HG03442 (cell line): ENCODE measurements around the gene LRR1.
"Not testable (repeated sequence)": the region's sequence is repeated elsewhere in the genome, so short reads cannot be mapped to it uniquely, and the experiment has no call there.

Experiments
- ATAC-seq: cut with Tn5 transposase; IDR thresholded peaks from one replicate; pipeline ENCODE4 v1.9.1; 2021; ENCODE audit warnings: mild to moderate bottlenecking, moderate library complexity; ENCODE audit not compliant: unreplicated experiment

LRR1 gene

DNA sequence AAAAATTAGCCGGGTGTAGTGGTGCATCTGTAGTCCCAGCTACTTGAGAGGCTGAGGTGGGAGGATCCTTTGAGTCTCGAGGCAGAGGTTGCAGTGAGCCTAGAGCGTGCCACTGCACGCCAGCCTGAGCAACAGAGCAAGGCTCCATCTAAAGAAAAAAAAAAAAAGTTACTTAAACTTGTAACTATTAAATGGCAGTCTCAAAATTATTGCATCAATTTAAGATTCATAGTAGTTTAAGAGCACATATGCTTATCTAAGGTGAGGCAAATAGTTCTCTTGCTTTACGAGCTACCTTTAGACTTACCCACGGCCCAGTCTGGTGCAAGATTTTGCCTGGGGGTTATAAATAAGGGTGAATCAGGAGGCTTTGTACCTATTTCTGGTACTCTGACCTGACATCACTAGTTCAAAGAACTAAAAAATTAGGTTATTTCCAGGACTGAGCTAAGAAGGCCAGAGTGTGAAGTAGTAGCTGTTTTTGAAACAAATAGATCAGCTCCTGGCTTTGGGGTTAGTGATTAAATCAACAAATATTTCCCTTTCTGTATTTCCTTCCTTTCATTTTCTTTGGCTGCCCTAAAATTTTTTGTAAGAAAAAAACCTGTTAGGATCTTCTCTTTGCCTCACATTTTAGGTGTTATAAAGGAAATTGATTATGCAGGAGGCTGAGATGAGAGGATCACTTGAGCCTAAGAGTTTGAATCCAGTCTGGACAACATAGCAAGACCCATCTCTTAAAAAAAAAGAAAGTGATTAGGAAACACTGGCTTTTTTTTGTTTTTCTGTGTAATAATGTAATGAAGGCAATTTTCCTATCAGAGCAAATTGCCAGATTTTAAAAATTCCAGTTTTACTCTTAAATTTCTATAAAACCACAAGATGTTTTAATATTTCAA lies 25.4 kb downstream of the LRR1 start:
- ATAC-seq = no peak

GRCh38 chr14:49633640-49634546 lies 35.2 kb downstream of the LRR1 start:
- peak; percentile 75 for ATAC-seq

DNA sequence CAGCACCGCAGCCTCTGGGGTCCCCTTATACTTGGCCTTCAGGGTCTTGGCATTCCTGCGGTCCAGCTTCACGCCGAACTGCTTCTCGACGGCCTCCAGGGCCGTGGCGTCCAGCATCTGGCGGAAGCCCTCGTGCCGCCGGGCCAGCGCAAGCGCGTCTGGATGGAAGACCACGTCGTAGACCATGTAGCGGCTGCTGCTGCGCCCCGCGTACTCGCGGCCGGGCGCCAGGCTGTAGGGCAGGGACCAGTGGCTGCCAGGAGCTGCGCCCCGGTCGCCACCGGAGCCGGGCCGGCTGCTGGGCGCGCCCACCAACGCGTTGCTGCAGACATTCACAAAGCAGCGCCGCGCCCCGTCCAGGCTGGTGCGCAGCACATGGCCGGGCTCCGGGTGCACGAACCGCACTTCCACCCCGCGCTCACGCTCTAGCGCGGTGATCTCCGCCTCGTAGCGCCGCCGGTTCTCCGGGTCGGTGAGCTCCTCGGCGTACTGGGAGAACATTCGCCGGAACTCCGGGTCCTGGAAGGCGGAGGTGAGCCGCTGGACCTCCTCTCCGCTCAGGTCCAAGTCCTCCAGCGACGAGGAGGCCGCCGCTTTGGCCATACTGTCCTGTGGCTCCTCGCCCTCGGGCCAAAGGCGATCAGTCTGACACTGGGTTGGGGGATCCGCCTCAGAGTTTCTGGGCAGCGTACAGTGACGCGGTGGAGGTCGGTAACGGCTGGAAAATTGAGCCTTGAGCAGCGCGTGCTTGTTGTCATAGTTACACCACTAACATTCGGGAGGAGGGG lies 36.0 kb downstream of the LRR1 start, which contains the start of gene DNAAF2:
Gene DNAAF2, minus strand, starts transcription at position 698 of the 788 bp plus-strand sequence. Its CDS starts 95 bp downstream, at position 603.
- ATAC-seq = peak; percentile 23

GRCh38 chr14:49636866-49637265 lies 38.1 kb downstream of the LRR1 start:
- ATAC-seq = no peak

DNA sequence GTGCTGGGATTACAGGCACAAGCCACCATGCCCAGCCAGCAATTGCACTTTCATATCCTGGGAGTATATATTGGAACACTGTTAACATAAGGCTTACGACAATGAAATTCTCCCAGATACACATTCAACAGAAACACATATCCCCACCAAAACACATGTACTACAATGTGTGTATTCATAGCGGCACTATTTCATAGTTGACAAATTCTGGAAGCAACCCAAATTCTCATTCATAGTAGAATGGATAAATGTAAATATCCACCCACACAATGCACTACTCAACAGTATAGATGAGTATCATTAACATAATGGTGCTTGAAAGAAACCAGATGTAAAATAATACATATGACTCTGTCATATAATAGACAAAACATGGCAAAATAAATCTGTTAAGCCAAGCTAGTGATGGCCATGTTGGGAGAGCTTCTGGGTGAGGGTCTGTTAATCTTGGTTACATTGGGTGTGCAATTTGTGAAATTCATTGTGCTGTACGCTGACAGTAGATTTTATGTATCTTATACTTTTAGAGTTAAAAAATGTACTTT lies 38.9 kb downstream of the LRR1 start:
- no peak for ATAC-seq

- no peak for ATAC-seq
Observed at GRCh38 chr14:49640540-49641417, 42.0 kb downstream of the LRR1 start.

GRCh38 chr14:49641697-49642129 lies 43.0 kb downstream of the LRR1 start:
- ATAC-seq = no peak

DNA sequence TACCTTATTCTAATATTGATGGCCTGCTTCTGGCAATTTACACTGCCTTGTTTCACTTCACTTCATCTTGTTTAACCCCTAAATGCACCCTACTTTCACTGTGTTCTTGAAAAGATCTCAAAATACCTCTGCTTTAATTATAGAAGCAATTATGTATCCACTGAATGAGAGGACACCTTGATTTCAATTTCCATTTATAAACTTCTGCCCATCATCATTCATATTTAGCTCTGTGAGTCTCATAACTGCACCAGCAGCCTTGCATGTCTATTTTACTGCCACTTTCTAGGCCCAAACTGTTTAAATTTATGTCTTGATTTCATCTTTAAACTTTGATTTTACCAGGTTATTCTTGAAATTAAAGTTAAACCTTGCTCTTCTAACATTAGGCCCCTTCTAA lies 43.4 kb downstream of the LRR1 start:
- no peak for ATAC-seq

DNA sequence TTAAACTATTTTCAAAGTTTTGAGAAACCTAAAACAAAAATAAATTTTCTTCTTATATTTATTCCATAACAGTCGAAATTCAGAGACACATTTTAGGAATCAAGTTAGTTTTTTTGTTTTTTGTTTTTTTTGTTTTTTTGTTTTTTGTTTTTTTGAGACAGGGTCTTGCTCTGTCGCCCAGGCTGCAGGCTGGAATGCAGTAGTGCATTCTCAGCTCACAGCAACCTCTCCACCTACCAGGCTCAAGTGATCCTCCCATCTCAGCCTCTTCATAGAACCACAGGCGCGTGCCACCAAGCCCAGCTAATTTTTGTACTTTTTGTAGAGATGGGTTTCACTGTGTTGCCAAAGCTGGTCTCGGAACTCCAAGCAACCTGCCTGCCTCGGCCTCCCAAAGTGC lies 54.8 kb downstream of the LRR1 start:
- ATAC-seq = no peak

- no peak for ATAC-seq
Observed at GRCh38 chr14:49654511-49654910, 55.8 kb downstream of the LRR1 start.

GRCh38 chr14:49657500-49657899 lies 58.8 kb downstream of the LRR1 start:
- not testable (repeated sequence) for ATAC-seq

DNA sequence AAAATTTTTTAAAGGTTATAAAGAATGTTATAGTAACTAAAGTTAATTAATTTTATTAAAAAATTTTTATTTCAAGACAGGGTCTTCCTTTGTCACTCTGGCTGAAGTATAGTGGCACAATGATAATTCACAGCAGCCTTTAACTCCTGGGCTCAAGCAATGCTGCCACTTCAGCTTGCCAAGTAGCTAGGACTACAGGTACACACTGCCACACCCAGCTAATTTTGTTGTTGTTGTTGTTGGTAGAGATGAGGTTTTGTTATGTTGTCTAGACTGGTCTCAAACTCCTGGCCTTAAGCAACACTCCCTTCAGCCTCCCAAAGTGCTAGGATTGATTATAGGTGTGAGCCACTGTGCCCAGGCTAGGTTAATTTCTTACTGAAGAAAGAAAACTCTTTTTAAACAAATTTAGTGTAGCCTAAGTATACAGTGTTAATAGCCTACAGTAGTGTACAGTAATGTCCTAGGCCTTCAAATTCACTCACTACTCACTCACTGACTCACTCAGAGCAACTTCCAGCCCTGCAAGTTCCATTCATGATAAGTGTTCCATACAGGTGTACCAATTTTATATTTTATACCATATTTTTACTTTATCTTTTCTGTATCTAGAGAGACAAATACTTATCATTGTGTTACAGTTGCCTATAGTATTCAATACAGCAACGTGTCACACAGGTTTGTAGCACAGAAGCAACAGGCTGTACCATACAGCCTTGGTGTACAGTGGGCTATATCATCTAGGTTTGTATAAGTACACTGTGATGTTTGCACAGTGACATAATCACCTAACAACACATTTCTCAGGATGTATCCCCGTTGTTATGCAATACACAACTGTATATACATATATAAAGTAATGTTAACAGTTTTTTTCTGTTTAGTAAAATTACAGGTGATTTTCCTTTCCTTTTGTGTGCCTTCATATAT lies 61.1 kb downstream of the LRR1 start:
- no peak for ATAC-seq
